Measurements from ENCODE around the gene NLK. TPM values are rescaled to one million over a fixed set of nuclear protein-coding genes. Genes with fewer than 3 reads are reported as not detected.

NLK gene
- total RNA-seq, 1 experiment from 2014 or later: 14.6 TPM

- no TSS peak for BruUV-seq (replicated peaks)
- Mint-ChIP-seq H3K27me3 (ENCODE audit: insufficient read depth, unreplicated experiment) (no peaks in the 10 kb centered on the region), H3K4me1 (ENCODE audit: insufficient read depth, unreplicated experiment) (no peaks in the 10 kb centered on the region), H3K27ac (ENCODE audit: low read depth, unreplicated experiment) (no peak overlapping the region), H3K9me3 (ENCODE audit: unreplicated experiment) (peaks cover 7% of the 10 kb centered on the region), H3K4me3 (ENCODE audit: unreplicated experiment) (no peak overlapping the region), H3K36me3 (ENCODE audit: insufficient read depth, unreplicated experiment) (peaks cover 35% of the 10 kb centered on the region)
- TF ChIP-seq CTCF (IDR thresholded peaks at IDR 0.05; ENCODE audit: unreplicated experiment): no peak
- POLR2A ChIA-PET: interaction anchor here (1.8 kb wide), 1 partner anchor 35 kb away, joined by 3 read pairs; no protein-coding TSS in a partner anchor
- CTCF ChIA-PET: no interaction called here
- DNase-seq (ENCODE audit: unreplicated experiment): no peak
- intact Hi-C loops (cut with micrococcal nuclease): no loop called here
Measured at GRCh38 chr17:28191018-28191417, 148.5 kb downstream of the NLK start.

- no peaks in the 10 kb centered on the region for H3K9me3 Mint-ChIP-seq (ENCODE audit: unreplicated experiment)
- no peak for TF ChIP-seq CTCF (IDR thresholded peaks at IDR 0.05; ENCODE audit: unreplicated experiment)
- no peaks in the 10 kb centered on the region for H3K27me3 Mint-ChIP-seq (ENCODE audit: insufficient read depth, unreplicated experiment)
- BruUV-seq (replicated peaks): no TSS peak
- no peak overlapping the region for H3K4me3 Mint-ChIP-seq (ENCODE audit: unreplicated experiment)
- ChIA-PET CTCF (no interaction called here), POLR2A (no interaction called here)
- no peaks in the 10 kb centered on the region for H3K4me1 Mint-ChIP-seq (ENCODE audit: insufficient read depth, unreplicated experiment)
- H3K27ac Mint-ChIP-seq (ENCODE audit: low read depth, unreplicated experiment): peak overlapping the region; percentile 78
- no peak for DNase-seq (ENCODE audit: unreplicated experiment)
- H3K36me3 Mint-ChIP-seq (ENCODE audit: insufficient read depth, unreplicated experiment): peaks cover 35% of the 10 kb centered on the region
- intact Hi-C loops (cut with micrococcal nuclease): no loop called here
Measured at GRCh38 chr17:28193241-28193640, 150.8 kb downstream of the NLK start.

GRCh38 chr17:28194382-28194781, 151.9 kb downstream of the NLK start:
- no peaks in the 10 kb centered on the region for H3K9me3 Mint-ChIP-seq (ENCODE audit: unreplicated experiment)
- DNase-seq (ENCODE audit: unreplicated experiment): no peak
- intact Hi-C loops (cut with micrococcal nuclease): no loop called here
- no peak overlapping the region for H3K27ac Mint-ChIP-seq (ENCODE audit: low read depth, unreplicated experiment)
- ChIA-PET CTCF (no interaction called here), POLR2A (interaction anchor here (0.8 kb wide), 1 partner anchor 9 kb away, joined by 4 read pairs; no protein-coding TSS in a partner anchor)
- H3K27me3 Mint-ChIP-seq (ENCODE audit: insufficient read depth, unreplicated experiment): no peaks in the 10 kb centered on the region
- no TSS peak for BruUV-seq (replicated peaks)
- no peak for TF ChIP-seq CTCF (IDR thresholded peaks at IDR 0.05; ENCODE audit: unreplicated experiment)
- H3K4me3 Mint-ChIP-seq (ENCODE audit: unreplicated experiment): no peak overlapping the region
- H3K4me1 Mint-ChIP-seq (ENCODE audit: insufficient read depth, unreplicated experiment): no peaks in the 10 kb centered on the region
- peaks cover 39% of the 10 kb centered on the region for H3K36me3 Mint-ChIP-seq (ENCODE audit: insufficient read depth, unreplicated experiment)

GRCh38 chr17:28196636-28197035, 154.2 kb downstream of the NLK start:
- POLR2A ChIA-PET: no interaction called here
- no peak overlapping the region for H3K4me3 Mint-ChIP-seq (ENCODE audit: unreplicated experiment)
- TF ChIP-seq CTCF (IDR thresholded peaks at IDR 0.05; ENCODE audit: unreplicated experiment): no peak
- no peak for DNase-seq (ENCODE audit: unreplicated experiment)
- H3K9me3 Mint-ChIP-seq (ENCODE audit: unreplicated experiment): no peaks in the 10 kb centered on the region
- H3K27me3 Mint-ChIP-seq (ENCODE audit: insufficient read depth, unreplicated experiment): no peaks in the 10 kb centered on the region
- CTCF ChIA-PET: no interaction called here
- H3K36me3 Mint-ChIP-seq (ENCODE audit: insufficient read depth, unreplicated experiment): peaks cover 21% of the 10 kb centered on the region
- no peaks in the 10 kb centered on the region for H3K4me1 Mint-ChIP-seq (ENCODE audit: insufficient read depth, unreplicated experiment)
- no peak overlapping the region for H3K27ac Mint-ChIP-seq (ENCODE audit: low read depth, unreplicated experiment)
- no TSS peak for BruUV-seq (replicated peaks)
- intact Hi-C loops (cut with micrococcal nuclease): no loop called here

Measured in MCF 10A (cell line).